K562 (cell line): ENCODE results near the gene TFRC. TPM values are rescaled to one million over a fixed set of nuclear protein-coding genes. Genes with fewer than 3 reads are reported as not detected.

ENCODE experiments used
- ATF7 ChIP-seq: fragments of 450-650 bp; IDR thresholded peaks from 2 replicates; pipeline ENCODE4 v1.7.1; 2014; ENCODE audit warnings: mild to moderate bottlenecking, moderate library complexity
- C11orf30 ChIP-seq: fragments of 450-650 bp; IDR thresholded peaks from 2 replicates; pipeline ENCODE4 v1.6.1; 2016; ENCODE audit warnings: low read depth, mild to moderate bottlenecking
- DMBX1 ChIP-seq: fragments of 250-450 bp; sonication (Bioruptor Pico); IDR thresholded peaks from 2 replicates; pipeline ENCODE4 v1.8.0; 2022; ENCODE audit warnings: inconsistent platforms, mild to moderate bottlenecking, moderate library complexity, borderline replicate concordance
- EP400 ChIP-seq: fragments of 450-650 bp; IDR thresholded peaks from 2 replicates; pipeline ENCODE4 v1.6.1; 2017; ENCODE audit warnings: antibody characterized with exemption, mild to moderate bottlenecking, moderate library complexity
- GABPA ChIP-seq: fragments of 200-800 bp; sonication (Bioruptor generic); conservative IDR thresholded peaks from 2 replicates; pipeline ENCODE4 v1.6.1; 2016; ENCODE audit warnings: low read depth, missing genetic modification characterization, missing compliant biosample characterization
- HMG20A ChIP-seq: fragments of 450-650 bp; formaldehyde crosslinking; conservative IDR thresholded peaks from 2 replicates; pipeline ENCODE4 v1.4.0; 2020; ENCODE audit warnings: mild to moderate bottlenecking, mixed read lengths
- HNRNPUL1 ChIP-seq: fragments of 200-400 bp; formaldehyde crosslinking; IDR thresholded peaks from 2 replicates; pipeline ENCODE4 v1.6.1; 2017; ENCODE audit warnings: low read length
- MAFF ChIP-seq: IDR thresholded peaks from 2 replicates; pipeline ENCODE4 v1.6.1; 2012; ENCODE audit warnings: low read length, improper control_type of control experiment
- PPARD ChIP-seq: fragments of 250-450 bp; sonication (Bioruptor Pico); IDR thresholded peaks from 2 replicates; pipeline ENCODE4 v1.8.0; 2022; ENCODE audit warnings: inconsistent platforms, mild to moderate bottlenecking, moderate library complexity
- PURB ChIP-seq: sonication (generic); formaldehyde crosslinking; IDR thresholded peaks from 2 replicates; pipeline ENCODE4 v1.9.0; 2021; ENCODE audit warnings: low read depth, mild to moderate bottlenecking, missing genetic modification reagents
- RBM15 ChIP-seq: fragments of 200-400 bp; formaldehyde crosslinking; IDR thresholded peaks from 2 replicates; pipeline ENCODE4 v1.6.1; 2018; ENCODE audit warnings: mild to moderate bottlenecking, low read length, moderate library complexity; ENCODE audit not compliant: insufficient read depth
- SNIP1 ChIP-seq: fragments of 450-650 bp; IDR thresholded peaks from 2 replicates; pipeline ENCODE4 v1.7.1; 2017; ENCODE audit warnings: low read depth, mild to moderate bottlenecking
- TAF7 ChIP-seq: fragments of 450-650 bp; IDR thresholded peaks from 2 replicates; pipeline ENCODE4 v1.6.1; 2016; ENCODE audit warnings: missing genetic modification characterization, missing compliant biosample characterization
- XRCC3 ChIP-seq: fragments of 450-650 bp; IDR thresholded peaks from 2 replicates; pipeline ENCODE4 v1.6.1; 2017; ENCODE audit warnings: mild to moderate bottlenecking, moderate library complexity
- ZNF3 ChIP-seq: fragments of 250-450 bp; sonication (Bioruptor Pico); IDR thresholded peaks from 2 replicates; pipeline ENCODE4 v1.5.0; 2021; ENCODE audit warnings: mild to moderate bottlenecking, moderate library complexity
- ZNF316 ChIP-seq: fragments of 450-650 bp; IDR thresholded peaks from 2 replicates; pipeline ENCODE4 v1.6.1; 2016
- ZNF586 ChIP-seq: fragments of 450-650 bp; formaldehyde crosslinking; conservative IDR thresholded peaks from 2 replicates; pipeline ENCODE4 v1.4.0; 2020; ENCODE audit warnings: mild to moderate bottlenecking, moderate library complexity
- ZNF766 ChIP-seq: fragments of 200-800 bp; sonication (Bioruptor generic); conservative IDR thresholded peaks from 2 replicates; pipeline ENCODE4 v1.6.1; 2016; ENCODE audit warnings: missing genetic modification characterization, missing compliant biosample characterization
- polyA plus RNA-seq, 8 experiments: library from polyadenylated mRNA; depleted of rRNA in 4 of 8; stranded (reverse) in 5 of 8; unstranded in 3 of 8; fragments of >200 nt; fragmentation: Nextera tagmentation in 2 of 8; fragmentation: Illumina TruSeq in 1 of 8; extraction: Ambion mirVana in 2 of 8; extraction: Trizol in 1 of 8; gene quantifications; 2 replicates each; pipeline versions ENCODE4 v1.2.1 to v1.2.3, GENCODE V29; 2011 to 2014; ENCODE audit warnings: inconsistent platforms in 1 of 8, missing spikeins in 1 of 8
- total RNA-seq, 7 experiments: library from RNA; depleted of rRNA in 6 of 7; stranded (reverse); fragments of >200 nt in 6 of 7; fragmentation: Illumina TruSeq in 2 of 7; extraction: Trizol in 2 of 7; gene quantifications; 2 replicates each; pipeline versions ENCODE4 v1.2.1 to v1.2.3, GENCODE V29; 2011 to 2021; ENCODE audit warnings: low replicate concordance in 1 of 7
- TF ChIP-seq, protein P1 (sequence below): sonication (generic); formaldehyde crosslinking; IDR thresholded peaks from 2 replicates; pipeline ENCODE4 v1.8.1; 2023; ENCODE audit warnings: mild to moderate bottlenecking, missing genetic modification reagents
- TF ChIP-seq, protein P2 (sequence below), 2 experiments: fragments of 450-650 bp in 1 of 2; IDR thresholded peaks; 2 replicates each; pipeline ENCODE4 v1.6.1; 2011 to 2017; ENCODE audit warnings: low read depth in 2 of 2, antibody characterized with exemption in 1 of 2, borderline replicate concordance in 1 of 2, low read length in 1 of 2, mild to moderate bottlenecking in 1 of 2, mixed read lengths in 1 of 2; ENCODE audit not compliant: control insufficient read depth in 1 of 2
- TF ChIP-seq, protein P3 (sequence below): fragments of 250-450 bp; sonication (Bioruptor Pico); IDR thresholded peaks from 2 replicates; pipeline ENCODE4 v1.8.0; 2022; ENCODE audit warnings: inconsistent platforms
- TF ChIP-seq, protein P4 (sequence below): fragments of 450-650 bp; formaldehyde crosslinking; IDR thresholded peaks from 2 replicates; pipeline ENCODE4 v1.4.0; 2020; ENCODE audit warnings: mild to moderate bottlenecking
- TF ChIP-seq, protein P5 (sequence below): sonication (generic); formaldehyde crosslinking; IDR thresholded peaks from 2 replicates; pipeline ENCODE4 v1.5.0; 2020; ENCODE audit warnings: missing genetic modification reagents

Gene TFRC
- total and polyA plus RNA-seq, 9 of the 15 experiments (the other 6 are each of a cell fraction or from before 2014, with no cell fraction given) = 149 to 679 (median 332) TPM

DNA sequence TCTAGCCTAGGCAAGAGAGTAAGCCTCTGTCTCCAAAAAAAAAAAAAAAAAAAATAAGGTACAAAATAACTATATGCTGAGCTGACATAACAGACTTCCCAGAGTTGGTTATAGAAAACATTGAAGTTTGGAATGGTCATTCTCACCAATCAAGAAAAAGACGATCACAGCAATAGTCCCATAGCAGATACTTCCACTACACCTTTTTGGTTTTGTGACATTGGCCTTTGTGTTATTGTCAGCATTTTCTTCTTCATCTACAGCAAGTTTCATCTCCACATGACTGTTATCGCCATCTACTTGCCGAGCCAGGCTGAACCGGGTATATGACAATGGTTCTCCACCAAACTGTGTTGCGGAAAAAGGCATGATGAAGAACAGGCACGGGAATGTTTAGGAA, 6.9 kb downstream of the TFRC start (continued):
- TF ChIP-seq, protein P1, sequence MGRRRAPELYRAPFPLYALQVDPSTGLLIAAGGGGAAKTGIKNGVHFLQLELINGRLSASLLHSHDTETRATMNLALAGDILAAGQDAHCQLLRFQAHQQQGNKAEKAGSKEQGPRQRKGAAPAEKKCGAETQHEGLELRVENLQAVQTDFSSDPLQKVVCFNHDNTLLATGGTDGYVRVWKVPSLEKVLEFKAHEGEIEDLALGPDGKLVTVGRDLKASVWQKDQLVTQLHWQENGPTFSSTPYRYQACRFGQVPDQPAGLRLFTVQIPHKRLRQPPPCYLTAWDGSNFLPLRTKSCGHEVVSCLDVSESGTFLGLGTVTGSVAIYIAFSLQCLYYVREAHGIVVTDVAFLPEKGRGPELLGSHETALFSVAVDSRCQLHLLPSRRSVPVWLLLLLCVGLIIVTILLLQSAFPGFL = no peak
- TF ChIP-seq PPARD (CRISPR knock-in tag) = no peak
- TF ChIP-seq ZNF766 (CRISPR knock-in tag) = no peak
- TF ChIP-seq, protein P2, sequence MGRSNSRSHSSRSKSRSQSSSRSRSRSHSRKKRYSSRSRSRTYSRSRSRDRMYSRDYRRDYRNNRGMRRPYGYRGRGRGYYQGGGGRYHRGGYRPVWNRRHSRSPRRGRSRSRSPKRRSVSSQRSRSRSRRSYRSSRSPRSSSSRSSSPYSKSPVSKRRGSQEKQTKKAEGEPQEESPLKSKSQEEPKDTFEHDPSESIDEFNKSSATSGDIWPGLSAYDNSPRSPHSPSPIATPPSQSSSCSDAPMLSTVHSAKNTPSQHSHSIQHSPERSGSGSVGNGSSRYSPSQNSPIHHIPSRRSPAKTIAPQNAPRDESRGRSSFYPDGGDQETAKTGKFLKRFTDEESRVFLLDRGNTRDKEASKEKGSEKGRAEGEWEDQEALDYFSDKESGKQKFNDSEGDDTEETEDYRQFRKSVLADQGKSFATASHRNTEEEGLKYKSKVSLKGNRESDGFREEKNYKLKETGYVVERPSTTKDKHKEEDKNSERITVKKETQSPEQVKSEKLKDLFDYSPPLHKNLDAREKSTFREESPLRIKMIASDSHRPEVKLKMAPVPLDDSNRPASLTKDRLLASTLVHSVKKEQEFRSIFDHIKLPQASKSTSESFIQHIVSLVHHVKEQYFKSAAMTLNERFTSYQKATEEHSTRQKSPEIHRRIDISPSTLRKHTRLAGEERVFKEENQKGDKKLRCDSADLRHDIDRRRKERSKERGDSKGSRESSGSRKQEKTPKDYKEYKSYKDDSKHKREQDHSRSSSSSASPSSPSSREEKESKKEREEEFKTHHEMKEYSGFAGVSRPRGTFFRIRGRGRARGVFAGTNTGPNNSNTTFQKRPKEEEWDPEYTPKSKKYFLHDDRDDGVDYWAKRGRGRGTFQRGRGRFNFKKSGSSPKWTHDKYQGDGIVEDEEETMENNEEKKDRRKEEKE (IDR thresholded peaks at IDR 0.05; ENCODE audit: borderline replicate concordance in 1 of 2, control insufficient read depth in 1 of 2, low read depth in 2 of 2, low read length in 1 of 2) = no peak
- no peak for TF ChIP-seq SNIP1
- no peak for TF ChIP-seq GABPA (tag)
- TF ChIP-seq ATF7 = no peak
- no peak for TF ChIP-seq MAFF
- no peak for TF ChIP-seq TAF7
- TF ChIP-seq, protein P3, sequence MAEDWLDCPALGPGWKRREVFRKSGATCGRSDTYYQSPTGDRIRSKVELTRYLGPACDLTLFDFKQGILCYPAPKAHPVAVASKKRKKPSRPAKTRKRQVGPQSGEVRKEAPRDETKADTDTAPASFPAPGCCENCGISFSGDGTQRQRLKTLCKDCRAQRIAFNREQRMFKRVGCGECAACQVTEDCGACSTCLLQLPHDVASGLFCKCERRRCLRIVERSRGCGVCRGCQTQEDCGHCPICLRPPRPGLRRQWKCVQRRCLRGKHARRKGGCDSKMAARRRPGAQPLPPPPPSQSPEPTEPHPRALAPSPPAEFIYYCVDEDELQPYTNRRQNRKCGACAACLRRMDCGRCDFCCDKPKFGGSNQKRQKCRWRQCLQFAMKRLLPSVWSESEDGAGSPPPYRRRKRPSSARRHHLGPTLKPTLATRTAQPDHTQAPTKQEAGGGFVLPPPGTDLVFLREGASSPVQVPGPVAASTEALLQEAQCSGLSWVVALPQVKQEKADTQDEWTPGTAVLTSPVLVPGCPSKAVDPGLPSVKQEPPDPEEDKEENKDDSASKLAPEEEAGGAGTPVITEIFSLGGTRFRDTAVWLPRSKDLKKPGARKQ = no peak
- TF ChIP-seq EP400 = no peak
- TF ChIP-seq PURB = no peak
- TF ChIP-seq XRCC3 = no peak
- TF ChIP-seq ZNF316 = peak; percentile 81
- no peak for TF ChIP-seq HNRNPUL1
- no peak for TF ChIP-seq ZNF3 (CRISPR knock-in tag)
- no peak for TF ChIP-seq HMG20A (CRISPR knock-in tag)
- TF ChIP-seq, protein P4, sequence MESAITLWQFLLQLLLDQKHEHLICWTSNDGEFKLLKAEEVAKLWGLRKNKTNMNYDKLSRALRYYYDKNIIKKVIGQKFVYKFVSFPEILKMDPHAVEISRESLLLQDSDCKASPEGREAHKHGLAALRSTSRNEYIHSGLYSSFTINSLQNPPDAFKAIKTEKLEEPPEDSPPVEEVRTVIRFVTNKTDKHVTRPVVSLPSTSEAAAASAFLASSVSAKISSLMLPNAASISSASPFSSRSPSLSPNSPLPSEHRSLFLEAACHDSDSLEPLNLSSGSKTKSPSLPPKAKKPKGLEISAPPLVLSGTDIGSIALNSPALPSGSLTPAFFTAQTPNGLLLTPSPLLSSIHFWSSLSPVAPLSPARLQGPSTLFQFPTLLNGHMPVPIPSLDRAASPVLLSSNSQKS (CRISPR knock-in tag) = no peak
- TF ChIP-seq ZNF586 (CRISPR knock-in tag) = no peak
- TF ChIP-seq C11orf30 = peak; percentile 57
- no peak for TF ChIP-seq DMBX1 (CRISPR knock-in tag)
- TF ChIP-seq, protein P5, sequence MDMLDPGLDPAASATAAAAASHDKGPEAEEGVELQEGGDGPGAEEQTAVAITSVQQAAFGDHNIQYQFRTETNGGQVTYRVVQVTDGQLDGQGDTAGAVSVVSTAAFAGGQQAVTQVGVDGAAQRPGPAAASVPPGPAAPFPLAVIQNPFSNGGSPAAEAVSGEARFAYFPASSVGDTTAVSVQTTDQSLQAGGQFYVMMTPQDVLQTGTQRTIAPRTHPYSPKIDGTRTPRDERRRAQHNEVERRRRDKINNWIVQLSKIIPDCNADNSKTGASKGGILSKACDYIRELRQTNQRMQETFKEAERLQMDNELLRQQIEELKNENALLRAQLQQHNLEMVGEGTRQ = no peak
- no peak for TF ChIP-seq RBM15
